ENCODE results near the gene PALM.
"Not testable (repeated sequence)": the region's sequence is repeated elsewhere in the genome, so short reads cannot be mapped to it uniquely, and the experiment has no call there.

The PALM gene

DNA sequence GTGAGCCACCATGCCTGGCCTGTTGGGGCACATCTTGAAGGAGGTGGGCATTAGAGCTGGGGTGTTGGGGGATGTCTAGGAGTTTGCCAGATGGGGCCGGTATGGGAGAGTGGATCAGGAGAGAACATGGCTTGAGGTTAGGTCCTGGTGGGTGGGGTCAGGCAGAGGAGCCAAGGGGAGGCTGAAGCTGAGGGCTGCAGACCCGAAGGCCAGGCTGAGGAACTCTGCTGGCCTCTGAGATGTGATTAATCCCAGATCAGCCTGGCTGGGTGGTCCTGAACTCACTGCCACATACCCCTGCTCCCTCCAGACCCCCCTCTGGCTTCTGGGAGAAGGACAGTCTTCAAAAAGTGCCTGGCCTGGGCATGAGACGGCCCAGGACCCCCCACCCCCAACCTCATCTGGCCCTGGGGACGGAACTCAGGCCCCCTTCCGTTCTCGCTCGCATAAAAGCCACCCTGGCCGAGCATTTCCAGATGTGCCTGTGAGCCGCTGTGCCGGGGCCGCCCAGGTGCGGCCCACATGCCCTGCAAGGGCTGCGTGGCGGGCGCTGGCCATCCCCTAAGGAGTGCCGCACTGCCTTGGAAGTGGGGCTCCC lies 29.8 kb upstream of the PALM start:
- FAIRE-seq (no peak), DNase-seq (ENCODE audit: insufficient read length, low spot score) (no peak)

DNA sequence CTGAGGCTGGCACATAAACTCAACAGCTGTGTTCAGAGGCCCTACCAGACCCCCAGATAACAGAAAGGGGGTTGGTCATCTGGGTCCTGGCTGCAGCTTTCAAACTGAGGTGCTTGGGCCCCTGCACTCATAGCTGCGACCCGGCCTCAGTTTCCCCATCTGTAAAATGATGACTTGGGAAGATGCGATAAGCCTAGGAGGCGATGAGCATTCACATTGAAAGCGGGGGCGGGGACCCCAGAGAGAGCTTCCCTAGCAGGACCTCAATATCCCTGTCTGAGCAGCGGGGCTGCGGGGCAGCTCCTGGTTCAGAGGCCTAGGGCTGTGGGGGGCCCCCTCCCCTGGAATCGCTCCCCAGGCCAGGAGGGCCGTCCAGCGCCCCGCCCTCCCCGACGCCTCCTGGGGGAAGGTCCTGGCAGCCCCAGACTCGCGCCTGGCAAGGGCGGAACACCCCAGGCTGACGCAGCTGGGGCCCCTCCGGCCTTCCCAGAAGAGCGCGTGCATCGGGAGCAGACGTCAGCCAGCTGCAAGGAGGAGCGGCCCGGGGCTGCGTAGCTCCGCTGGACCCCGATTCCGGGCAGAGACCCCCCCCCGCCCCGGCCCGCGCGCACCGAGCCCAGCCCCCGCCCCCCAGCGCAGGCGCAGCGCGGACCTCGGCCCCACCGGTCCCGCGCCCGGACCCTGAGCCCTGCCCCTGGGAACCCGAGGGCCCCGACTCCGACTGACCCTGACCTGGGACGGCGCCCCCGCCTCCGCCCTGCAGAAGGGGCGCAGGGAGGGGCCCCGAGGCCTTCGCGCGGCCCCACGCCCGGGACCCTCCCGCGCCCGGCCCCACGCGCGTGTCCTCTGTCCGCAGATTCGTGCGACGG lies 29.1 kb upstream of the PALM start:
- DNase-seq (ENCODE audit: insufficient read length, low spot score) (no peak), FAIRE-seq (no peak)

DNA sequence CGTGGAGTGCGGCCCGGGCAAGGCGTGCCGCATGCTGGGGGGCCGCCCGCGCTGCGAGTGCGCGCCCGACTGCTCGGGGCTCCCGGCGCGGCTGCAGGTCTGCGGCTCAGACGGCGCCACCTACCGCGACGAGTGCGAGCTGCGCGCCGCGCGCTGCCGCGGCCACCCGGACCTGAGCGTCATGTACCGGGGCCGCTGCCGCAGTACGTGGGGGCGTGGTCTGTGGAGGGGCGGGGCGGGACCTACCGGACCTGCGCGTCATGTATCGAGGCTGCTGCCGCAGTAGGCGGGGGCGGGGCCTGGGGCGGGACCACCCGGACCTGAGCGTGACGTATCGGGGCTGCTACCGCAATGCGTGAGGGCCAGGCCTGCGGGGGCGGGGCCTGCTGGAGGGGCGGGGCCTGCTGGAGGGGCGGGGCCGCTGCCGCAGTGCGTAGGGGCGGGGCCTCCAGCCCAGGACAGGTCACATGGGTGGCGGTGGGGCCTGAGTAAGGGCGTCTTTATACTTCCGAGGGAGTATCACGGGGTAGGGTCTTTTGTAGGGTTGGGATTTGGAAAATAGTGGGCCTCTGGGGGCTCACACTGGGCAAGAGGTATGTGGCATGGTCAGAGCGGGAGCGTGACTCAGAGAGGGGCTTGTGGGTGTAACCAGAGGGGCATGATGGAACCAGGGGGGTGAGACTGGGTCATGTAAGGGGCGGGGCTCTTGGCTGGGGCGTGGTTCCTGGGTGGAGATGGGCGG lies 28.3 kb upstream of the PALM start:
- FAIRE-seq (peak; percentile 94), DNase-seq (ENCODE audit: insufficient read length, low spot score) (peak; percentile 99)

DNA sequence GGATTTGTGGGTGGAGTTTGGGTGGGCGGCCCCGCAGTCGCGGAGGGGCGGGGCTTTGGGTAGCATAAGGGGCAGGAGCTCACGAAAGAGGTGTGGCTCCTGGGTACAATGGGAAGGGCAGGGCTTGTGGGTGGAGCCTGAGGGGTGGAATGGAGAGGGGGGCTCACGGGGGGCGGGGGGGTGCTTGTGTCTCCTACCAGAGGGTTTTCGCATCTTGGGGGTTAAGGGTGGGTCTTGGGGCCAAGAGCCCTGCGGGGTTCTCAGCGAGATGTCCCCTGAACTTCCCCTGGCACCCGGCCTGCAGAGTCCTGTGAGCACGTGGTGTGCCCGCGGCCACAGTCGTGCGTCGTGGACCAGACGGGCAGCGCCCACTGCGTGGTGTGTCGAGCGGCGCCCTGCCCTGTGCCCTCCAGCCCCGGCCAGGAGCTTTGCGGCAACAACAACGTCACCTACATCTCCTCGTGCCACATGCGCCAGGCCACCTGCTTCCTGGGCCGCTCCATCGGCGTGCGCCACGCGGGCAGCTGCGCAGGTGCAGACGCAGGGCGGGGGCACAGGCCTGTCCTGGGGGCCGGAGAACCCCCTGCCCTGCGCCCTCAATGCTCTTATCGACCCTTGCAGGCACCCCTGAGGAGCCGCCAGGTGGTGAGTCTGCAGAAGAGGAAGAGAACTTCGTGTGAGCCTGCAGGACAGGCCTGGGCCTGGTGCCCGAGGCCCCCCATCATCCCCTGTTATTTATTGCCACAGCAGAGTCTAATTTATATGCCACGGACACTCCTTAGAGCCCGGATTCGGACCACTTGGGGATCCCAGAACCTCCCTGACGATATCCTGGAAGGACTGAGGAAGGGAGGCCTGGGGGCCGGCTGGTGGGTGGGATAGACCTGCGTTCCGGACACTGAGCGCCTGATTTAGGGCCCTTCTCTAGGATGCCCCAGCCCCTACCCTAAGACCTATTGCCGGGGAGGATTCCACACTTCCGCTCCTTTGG lies 27.4 kb upstream of the PALM start:
- DNase-seq (ENCODE audit: insufficient read length, low spot score) (no peak), FAIRE-seq (no peak)

DNA sequence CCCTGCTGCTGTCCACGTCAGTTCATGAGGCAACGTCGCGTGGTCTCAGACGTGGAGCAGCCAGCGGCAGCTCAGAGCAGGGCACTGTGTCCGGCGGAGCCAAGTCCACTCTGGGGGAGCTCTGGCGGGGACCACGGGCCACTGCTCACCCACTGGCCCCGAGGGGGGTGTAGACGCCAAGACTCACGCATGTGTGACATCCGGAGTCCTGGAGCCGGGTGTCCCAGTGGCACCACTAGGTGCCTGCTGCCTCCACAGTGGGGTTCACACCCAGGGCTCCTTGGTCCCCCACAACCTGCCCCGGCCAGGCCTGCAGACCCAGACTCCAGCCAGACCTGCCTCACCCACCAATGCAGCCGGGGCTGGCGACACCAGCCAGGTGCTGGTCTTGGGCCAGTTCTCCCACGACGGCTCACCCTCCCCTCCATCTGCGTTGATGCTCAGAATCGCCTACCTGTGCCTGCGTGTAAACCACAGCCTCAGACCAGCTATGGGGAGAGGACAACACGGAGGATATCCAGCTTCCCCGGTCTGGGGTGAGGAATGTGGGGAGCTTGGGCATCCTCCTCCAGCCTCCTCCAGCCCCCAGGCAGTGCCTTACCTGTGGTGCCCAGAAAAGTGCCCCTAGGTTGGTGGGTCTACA lies 25.9 kb upstream of the PALM start:
- FAIRE-seq (no peak), DNase-seq (ENCODE audit: insufficient read length, low spot score) (no peak)

DNA sequence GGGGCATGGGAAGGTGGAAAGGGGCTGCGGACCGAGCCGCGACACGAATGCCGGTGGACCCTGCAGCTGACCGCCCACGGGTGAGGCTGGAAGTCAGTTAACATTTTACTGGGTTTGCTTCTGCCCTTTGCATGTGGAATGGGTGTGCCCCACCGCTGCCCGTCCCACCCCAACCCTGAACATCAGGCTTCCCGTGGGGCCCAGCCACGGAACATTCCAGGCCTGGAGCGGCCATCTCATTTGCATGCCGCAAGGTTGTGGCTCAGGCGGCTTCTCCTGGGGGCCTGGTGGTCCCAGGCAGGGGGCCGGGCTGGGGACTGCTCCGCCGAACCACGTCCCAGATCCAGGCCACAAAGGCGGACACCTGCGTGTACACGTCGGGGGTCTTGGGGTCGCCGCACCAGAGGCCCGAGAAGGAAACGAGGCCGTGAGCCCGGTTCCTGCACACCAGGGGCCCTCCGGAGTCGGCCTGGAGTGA lies 23.2 kb upstream of the PALM start:
- no peak for FAIRE-seq
- DNase-seq (ENCODE audit: insufficient read length, low spot score): no peak

DNA sequence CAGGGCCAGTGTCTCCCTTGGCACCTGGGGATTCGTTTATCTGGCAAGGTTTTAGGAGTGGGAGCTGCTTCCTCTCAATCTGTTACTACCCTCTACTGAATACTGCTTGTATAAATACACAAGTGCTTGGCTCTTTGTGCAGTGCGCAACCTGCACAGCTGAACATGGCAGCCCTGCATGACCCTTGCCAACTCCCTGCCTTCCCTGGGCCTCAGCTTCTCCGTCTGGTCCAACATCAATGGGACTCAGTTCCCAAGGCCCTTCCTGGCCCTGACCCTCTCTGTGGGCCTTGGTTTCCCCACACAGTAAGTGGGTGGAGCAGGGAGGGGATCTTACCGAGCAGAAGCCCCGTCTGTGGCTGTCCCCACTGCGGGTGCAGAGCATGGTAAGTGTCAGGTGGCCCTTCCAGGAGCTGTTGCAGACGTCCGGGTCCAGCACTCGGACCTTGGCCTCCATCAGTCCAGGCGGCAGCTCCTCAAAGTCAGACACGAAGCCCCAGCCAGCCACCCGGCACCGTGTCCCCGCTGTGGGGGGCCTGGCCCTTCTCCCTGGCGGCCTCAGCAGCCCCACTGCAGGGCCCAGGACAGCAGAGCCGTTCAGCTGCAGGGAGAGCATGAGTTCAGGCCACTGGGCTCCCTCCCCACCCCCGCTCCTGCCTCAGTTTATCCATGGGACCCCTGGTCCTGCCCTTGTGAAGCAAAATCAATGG lies 22.0 kb upstream of the PALM start:
- no peak for FAIRE-seq

DNA sequence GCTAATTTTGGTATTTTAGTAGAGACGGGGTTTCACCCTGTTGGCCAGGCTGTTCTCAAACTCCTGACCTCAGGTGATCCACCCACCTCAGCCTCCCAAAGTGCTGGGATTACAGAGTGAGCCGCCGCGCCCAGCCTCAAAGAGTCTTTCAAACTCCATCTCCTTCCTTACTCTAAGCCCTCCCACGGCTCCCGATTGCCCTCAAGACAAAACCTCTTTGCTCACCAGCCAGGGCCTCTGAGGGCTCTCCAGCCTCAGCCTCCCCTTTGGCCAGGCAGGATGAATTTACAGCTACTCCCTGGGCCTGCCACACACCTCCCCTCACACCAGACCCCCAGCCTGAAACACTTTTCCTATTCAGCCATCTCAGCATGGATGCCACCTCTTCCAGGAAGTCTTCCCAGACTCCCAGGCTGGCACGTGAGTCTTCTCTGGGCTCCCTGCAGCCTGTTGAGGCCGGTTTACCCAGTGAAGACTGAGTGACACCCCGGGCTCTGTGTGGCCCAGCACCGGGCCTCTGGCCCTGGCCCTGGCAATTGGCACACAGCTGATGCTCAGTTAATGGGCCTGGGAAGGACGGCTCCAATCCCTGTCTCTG lies 21.1 kb upstream of the PALM start:
- FAIRE-seq (no peak), DNase-seq (ENCODE audit: insufficient read length, low spot score) (no peak)

More for the DNA sequence above, 22.0 kb upstream of the PALM start:
- DNase-seq (ENCODE audit: insufficient read length, low spot score): no peak

DNA sequence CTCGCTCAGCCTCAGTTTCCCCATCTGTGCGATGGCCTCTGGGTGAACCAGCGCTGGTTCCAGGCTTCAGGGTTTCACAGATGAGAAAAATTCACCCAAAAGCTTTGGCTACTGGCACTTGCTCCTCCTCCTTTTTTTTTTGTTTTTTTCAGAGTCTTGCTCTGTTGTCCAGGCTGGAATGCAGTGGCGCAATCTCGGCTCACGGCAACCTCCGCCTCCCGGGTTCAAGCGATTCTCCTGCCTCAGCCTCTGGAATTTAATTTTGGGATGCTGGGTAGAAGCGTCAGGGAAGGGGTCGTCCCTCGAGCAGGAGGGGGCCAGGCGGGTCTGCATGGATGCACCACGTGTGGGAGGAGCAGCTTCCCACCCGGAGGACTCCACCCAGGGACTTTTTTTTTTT lies 20.5 kb upstream of the PALM start:
- FAIRE-seq (no peak), DNase-seq (ENCODE audit: insufficient read length, low spot score) (no peak)

DNA sequence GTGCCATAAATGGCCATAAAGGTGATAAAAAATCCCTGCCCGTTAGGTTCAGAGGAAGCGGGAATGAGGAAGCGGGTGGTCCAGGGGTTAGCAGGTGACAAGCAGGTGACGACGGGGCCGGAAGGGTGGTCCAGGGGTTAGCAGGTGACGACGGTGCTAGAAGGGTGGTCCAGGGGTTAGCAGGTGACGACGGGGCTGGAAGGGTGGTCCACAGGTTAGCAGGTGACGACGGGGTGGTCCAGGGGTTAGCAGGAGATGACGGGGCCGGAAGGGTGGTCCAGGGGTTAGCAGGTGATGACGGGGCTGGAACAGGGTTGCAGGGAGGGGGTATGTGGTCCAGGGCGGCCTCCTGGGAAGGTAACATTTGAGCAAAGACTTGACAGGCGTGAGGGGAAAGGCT lies 19.7 kb upstream of the PALM start:
- DNase-seq (ENCODE audit: insufficient read length, low spot score) (no peak), FAIRE-seq (no peak)

DNA sequence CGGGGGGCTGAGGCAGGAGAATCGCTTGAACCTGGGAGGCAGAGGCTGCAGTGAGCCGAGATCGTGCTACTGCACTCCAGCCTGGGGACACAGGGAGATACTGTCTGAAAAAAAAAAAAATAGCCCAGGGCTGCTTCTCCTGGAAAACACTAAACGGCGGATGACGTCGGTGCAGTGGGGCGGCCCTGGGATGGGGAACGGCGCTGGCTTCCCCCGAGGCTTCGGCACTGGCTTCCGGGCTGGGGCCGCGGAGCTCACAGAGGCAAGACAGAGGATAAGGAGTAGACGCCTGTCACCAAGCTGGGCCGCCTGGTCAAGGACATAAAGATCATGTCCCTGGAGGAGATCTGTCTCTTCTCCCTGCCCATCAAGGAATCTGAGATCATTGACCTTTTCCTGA lies 18.5 kb upstream of the PALM start:
- no peak for FAIRE-seq
- DNase-seq (ENCODE audit: insufficient read length, low spot score): no peak

DNA sequence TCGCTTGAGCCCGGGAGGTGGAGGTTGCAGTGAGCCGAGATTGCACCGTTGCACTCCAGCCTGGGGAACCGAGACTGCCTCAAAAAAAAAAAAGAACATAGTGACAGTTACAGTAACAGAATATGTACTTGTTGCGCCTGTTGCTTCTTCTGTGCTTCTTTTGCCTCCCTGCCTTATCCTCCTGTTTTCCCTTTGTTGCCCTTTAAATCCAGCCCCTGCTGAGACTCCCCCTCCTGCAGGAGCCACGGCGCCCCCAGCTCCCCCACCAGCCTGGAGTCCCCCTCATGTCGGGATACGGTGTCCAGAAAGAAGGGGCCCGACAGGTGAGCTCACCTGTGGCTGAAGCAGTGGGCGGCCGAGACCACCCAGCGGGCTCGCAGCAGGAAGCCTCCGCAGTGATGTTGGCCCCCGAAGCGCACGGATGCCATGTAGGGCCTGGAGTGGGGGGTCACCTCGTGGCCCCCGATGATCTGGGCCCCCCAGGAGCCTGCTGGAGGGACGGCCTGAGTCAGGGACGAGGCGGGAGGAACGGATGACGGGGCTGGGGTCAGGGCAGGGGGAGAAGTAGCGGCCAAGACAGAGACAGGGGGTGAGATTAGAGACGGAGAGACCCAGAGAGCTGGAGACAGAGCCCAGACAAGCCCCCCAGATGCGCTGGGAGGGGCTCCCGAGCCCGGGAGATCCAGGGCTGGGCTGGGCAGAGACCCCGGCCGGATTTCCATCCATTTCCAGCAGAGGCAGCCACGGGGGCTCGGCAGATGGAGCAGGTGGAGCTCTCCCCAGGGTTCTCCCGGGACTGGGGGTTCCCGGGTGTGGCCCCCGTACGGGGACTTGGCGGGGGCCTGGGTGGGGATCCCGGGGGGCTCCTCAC lies 14.0 kb upstream of the PALM start:
- DNase-seq (ENCODE audit: insufficient read length, low spot score) (no peak), FAIRE-seq (no peak)

DNA sequence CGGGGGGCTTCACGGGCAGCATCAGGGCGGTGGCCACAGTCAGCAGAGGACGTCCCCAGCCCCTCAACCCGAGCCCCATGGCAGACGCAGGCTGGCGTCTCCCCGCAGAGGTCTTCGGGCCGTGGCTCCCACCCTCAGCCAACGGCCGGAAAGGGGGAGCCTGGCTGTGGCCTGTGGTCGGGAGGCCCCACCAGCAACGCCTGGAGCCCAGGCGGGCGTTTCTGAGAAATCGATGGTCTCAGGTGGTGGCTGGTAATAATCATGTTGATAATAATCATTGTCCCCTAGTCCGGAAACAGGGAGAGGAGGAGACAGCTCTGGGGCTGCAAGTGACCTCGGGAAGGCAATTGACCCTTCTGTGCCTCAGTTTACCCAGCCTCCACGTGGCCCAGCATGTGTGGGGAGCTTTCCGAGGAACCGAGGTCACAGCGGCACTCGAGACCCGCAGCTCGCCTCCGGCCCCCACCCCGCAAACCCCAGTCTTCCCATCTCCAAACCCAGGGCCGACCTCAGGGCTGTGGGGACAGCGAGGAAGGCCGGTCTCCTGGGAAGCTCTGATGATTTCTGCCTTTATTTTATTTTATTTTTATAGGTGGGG lies 13.3 kb upstream of the PALM start, which contains the start of gene PRSS57:
TSS of gene PRSS57 (minus strand) at position 101 of the 598 bp plus-strand sequence. CDS start at position 79, 22 bp downstream.
- FAIRE-seq (no peak), DNase-seq (ENCODE audit: insufficient read length, low spot score) (no peak)

DNA sequence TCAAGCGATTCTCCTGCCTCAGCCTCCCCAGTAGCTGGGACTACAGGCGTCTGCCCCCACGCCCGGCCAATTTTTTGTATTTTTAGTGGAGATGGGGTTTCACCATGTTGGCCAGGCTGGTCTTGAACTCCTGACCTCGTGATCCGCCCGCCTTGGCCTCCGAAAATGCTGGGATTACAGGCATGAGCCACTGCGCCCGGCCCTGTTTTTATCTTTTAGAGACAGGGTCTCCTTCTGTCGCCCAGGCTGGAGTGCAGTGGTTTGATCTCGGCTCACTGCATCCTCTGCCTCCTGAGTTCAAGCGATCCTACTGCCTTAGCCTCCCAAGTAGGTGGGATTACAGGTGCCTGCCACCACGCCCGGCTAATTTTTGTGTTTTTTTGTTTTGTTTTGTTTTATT lies 10.2 kb upstream of the PALM start:
- not testable (repeated sequence) for FAIRE-seq

DNA sequence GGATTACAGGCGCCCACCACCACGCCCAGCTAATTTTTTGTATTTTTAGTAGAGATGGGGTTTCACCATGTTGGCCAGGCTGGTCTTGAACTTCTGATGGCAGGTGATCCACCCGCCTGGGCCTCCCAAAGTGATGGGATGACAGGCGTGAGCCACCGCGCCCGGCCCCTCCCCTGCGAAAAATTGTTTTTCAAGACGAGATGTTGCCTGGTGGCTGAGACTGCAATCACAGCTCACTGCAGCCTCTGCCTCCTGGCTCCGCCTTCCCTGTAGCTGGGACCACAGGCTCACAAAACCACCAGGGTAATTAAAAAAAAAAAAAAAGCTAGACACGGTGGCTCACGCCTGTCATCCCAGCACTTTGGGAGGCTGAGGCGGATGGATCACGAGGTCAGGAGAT lies 8.8 kb upstream of the PALM start:
- not testable (repeated sequence) for FAIRE-seq; DNase-seq (ENCODE audit: insufficient read length, low spot score)

More for the DNA sequence above, 10.2 kb upstream of the PALM start:
- DNase-seq (ENCODE audit: insufficient read length, low spot score): not testable (repeated sequence)

DNA sequence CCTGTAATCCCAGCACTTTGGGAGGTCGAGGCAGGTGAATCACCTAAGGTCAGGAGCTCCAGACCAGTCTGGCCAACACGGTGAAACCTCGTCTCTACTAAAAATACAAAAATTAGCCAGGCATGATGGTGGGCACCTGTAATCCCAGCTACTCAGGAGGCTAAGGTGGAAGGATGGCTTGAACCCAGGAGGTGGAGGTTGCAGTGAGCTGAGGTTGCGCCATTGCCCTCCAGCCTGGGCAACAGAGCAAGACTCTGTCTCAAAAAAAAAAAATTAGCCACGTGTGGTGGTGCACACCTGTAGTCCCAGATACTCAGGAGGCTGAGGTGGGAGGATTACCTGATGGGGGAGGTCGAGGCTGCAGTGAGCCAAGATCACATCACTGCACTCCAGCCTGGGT lies 5.9 kb upstream of the PALM start:
- not testable (repeated sequence) for FAIRE-seq; DNase-seq (ENCODE audit: insufficient read length, low spot score)

DNA sequence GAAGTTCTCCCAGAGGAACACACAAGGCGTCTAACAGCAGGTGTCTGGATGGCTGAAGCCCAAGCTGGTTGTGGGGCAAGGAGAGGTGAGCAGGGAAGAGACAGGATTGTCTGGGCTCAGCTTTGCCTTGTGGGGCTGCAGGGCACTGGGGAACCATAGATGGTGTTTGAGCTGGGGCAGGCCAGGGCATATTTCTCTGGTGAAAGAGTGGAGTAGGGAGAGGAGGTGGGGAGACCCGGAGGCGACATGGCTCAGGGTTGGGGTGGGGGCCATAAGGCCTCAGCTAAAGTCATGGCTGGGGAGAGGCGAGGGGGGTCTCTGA lies 5.4 kb upstream of the PALM start:
- DNase-seq (ENCODE audit: insufficient read length, low spot score) (no peak), FAIRE-seq (no peak)

Data from GM19239 (cell line).